H1 (cell line): ENCODE results near the gene CSE1L. TPM values are rescaled to one million over a fixed set of nuclear protein-coding genes. Genes with fewer than 3 reads are reported as not detected.

Experiments
- CTCF ChIA-PET: fragments of 300-600 bp; sonication (Branson Sonifier 250); formaldehyde crosslinking; loops from one replicate; lab custom pipeline; 2021; ENCODE audit not compliant: partially characterized antibody; lab: Charles Lee
- POLR2A ChIA-PET: fragments of 300-600 bp; sonication (Branson Sonifier 250); formaldehyde crosslinking; loops from one replicate; lab custom pipeline; 2021; ENCODE audit warnings: inconsistent platforms; ENCODE audit not compliant: partially characterized antibody; lab: Charles Lee
- DNase-seq, 2 experiments: peaks; one replicate each; pipeline versions ENCODE4 v3.0.0 to v3.0.0-alpha.2; 2010 to 2022; ENCODE audit warnings: low spot score in 2 of 2, low read depth in 1 of 2, mixed read lengths in 1 of 2
- FAIRE-seq: peaks from 2 replicates; lab custom pipeline; 2011; peaks lifted over from hg19 to GRCh38; lab: Jason Lieb, UNC
- H2AFZ ChIP-seq: 2 replicates; pipeline ENCODE4 v1.8.1; 2012; ENCODE audit warnings: low read length, inconsistent platforms
- H2AK5ac ChIP-seq: 2 replicates; pipeline ENCODE4 v1.6.1; 2013; ENCODE audit warnings: low read depth, low read length
- H2BK120ac ChIP-seq: replicated peaks from 2 replicates; pipeline ENCODE3; 2013; ENCODE audit warnings: low read depth, low read length, inconsistent platforms
- H2BK12ac ChIP-seq: 2 replicates; pipeline ENCODE4 v1.6.1; 2013; ENCODE audit warnings: low read depth, low read length
- H2BK15ac ChIP-seq: 2 replicates; pipeline ENCODE4 v1.6.1; 2013; ENCODE audit warnings: low read length
- H2BK20ac ChIP-seq: 2 replicates; pipeline ENCODE4 v1.6.1; 2013; ENCODE audit warnings: low read length
- H2BK5ac ChIP-seq: 2 replicates; pipeline ENCODE4 v1.6.1; 2013; ENCODE audit warnings: low read depth, low read length
- H3K14ac ChIP-seq: 2 replicates; pipeline ENCODE4 v1.6.1; 2013; ENCODE audit warnings: inconsistent platforms; ENCODE audit not compliant: insufficient read length
- H3K18ac ChIP-seq: 2 replicates; pipeline ENCODE4 v1.6.1; 2013; ENCODE audit warnings: low read length; ENCODE audit errors: extremely low read depth
- H3K23ac ChIP-seq: 2 replicates; pipeline ENCODE4 v1.6.1; 2013; ENCODE audit warnings: inconsistent platforms; ENCODE audit not compliant: insufficient read length
- H3K23me2 ChIP-seq: 2 replicates; pipeline ENCODE4 v1.6.1; 2013; ENCODE audit warnings: low read depth, low read length
- H3K27ac ChIP-seq: 2 replicates; pipeline ENCODE4 v1.6.1; 2011; ENCODE audit warnings: low read depth, low read length, inconsistent platforms
- H3K27me3 ChIP-seq, 4 experiments: replicated peaks in 1 of 4; 1 replicate in 1 of 4; 2 replicates in 3 of 4; pipeline versions ENCODE4 v1.6.1 to v1.8.1; 2011 to 2013; ENCODE audit warnings: low read length in 3 of 4, mild to moderate bottlenecking in 3 of 4, inconsistent platforms in 2 of 4, mixed read lengths in 2 of 4, moderate library complexity in 1 of 4; ENCODE audit not compliant: control insufficient read depth in 3 of 4, insufficient read depth in 3 of 4; ENCODE audit errors: extremely low read depth in 1 of 4
- H3K36me3 ChIP-seq, 4 experiments: 2 replicates each; pipeline versions ENCODE4 v1.6.1 to v1.8.1; 2011 to 2013; ENCODE audit warnings: mild to moderate bottlenecking in 4 of 4, low read length in 3 of 4, moderate library complexity in 2 of 4, control low read depth in 1 of 4, inconsistent platforms in 1 of 4; ENCODE audit not compliant: insufficient read depth in 4 of 4, control insufficient read depth in 2 of 4
- H3K4ac ChIP-seq: replicated peaks from 2 replicates; pipeline ENCODE3; 2013; ENCODE audit warnings: low read length, low read depth, mixed read lengths, inconsistent platforms; ENCODE audit not compliant: insufficient read length
- H3K4me1 ChIP-seq, 4 experiments: replicated peaks in 1 of 4; 1 replicate in 1 of 4; 2 replicates in 3 of 4; pipeline versions ENCODE4 v1.6.1 to v1.8.1; 2011 to 2013; ENCODE audit warnings: low read length in 3 of 4, inconsistent platforms in 2 of 4, mixed read lengths in 1 of 4; ENCODE audit not compliant: insufficient read depth in 4 of 4, control insufficient read depth in 3 of 4
- H3K4me2 ChIP-seq, 2 experiments: 2 replicates each; pipeline versions ENCODE4 v1.6.1 to v1.8.1; 2011 to 2013; ENCODE audit warnings: low read depth in 2 of 2, low read length in 2 of 2, control low read depth in 1 of 2, inconsistent platforms in 1 of 2, mild to moderate bottlenecking in 1 of 2; ENCODE audit not compliant: insufficient read depth in 1 of 2
- H3K4me3 ChIP-seq, 4 experiments: fragments of 200-600, 300-600 bp in 1 of 4; sonication (generic), shearing (Covaris generic), sonication (Bioruptor Twin) in 1 of 4; 2 replicates each; pipeline versions ENCODE4 v1.5.1 to v1.8.1; 2011 to 2016; ENCODE audit warnings: low read length in 4 of 4, low read depth in 3 of 4, control low read depth in 2 of 4, inconsistent platforms in 2 of 4, mild to moderate bottlenecking in 2 of 4, mixed read lengths in 1 of 4, moderate library complexity in 1 of 4; ENCODE audit not compliant: insufficient read depth in 2 of 4; ENCODE audit errors: extremely low read depth in 1 of 4
- H3K56ac ChIP-seq: replicated peaks from 2 replicates; pipeline ENCODE3; 2013; ENCODE audit warnings: low read depth, mild to moderate bottlenecking, mixed read lengths, low read length, inconsistent platforms; ENCODE audit not compliant: insufficient read length
- H3K79me1 ChIP-seq: 2 replicates; pipeline ENCODE4 v1.6.1; 2013; ENCODE audit warnings: low read depth, low read length, control low read depth
- H3K79me2 ChIP-seq, 2 experiments: 2 replicates each; pipeline versions ENCODE4 v1.6.1 to v1.8.1; 2012 to 2013; ENCODE audit warnings: low read length in 2 of 2, mild to moderate bottlenecking in 2 of 2, inconsistent platforms in 1 of 2; ENCODE audit not compliant: insufficient read depth in 2 of 2, control insufficient read depth in 1 of 2
- H3K9ac ChIP-seq, 4 experiments: replicated peaks in 1 of 4; 1 replicate in 1 of 4; 2 replicates in 3 of 4; pipeline versions ENCODE4 v1.6.1 to v1.8.1; 2011 to 2013; ENCODE audit warnings: low read depth in 3 of 4, low read length in 3 of 4, control low read depth in 2 of 4, mild to moderate bottlenecking in 2 of 4, moderate library complexity in 2 of 4, inconsistent platforms in 1 of 4; ENCODE audit errors: extremely low read depth in 1 of 4
- H3K9me3 ChIP-seq, 2 experiments: 2 replicates each; pipeline versions ENCODE4 v1.6.1 to v1.8.1; 2012 to 2013; ENCODE audit warnings: mild to moderate bottlenecking in 2 of 2, moderate library complexity in 2 of 2, control low read depth in 1 of 2, inconsistent platforms in 1 of 2, low read depth in 1 of 2, low read length in 1 of 2, mixed read lengths in 1 of 2; ENCODE audit not compliant: insufficient read depth in 2 of 2
- H4K20me1 ChIP-seq, 2 experiments: replicated peaks in 1 of 2; 2 replicates each; pipeline versions ENCODE3 to v1.8.1; 2011 to 2013; ENCODE audit warnings: inconsistent platforms in 2 of 2, low read length in 2 of 2, mild to moderate bottlenecking in 1 of 2; ENCODE audit not compliant: insufficient read depth in 2 of 2, control insufficient read depth in 1 of 2
- H4K5ac ChIP-seq: 2 replicates; pipeline ENCODE4 v1.6.1; 2013; ENCODE audit warnings: low read length, low read depth, mixed read lengths, inconsistent platforms; ENCODE audit not compliant: insufficient read length
- H4K8ac ChIP-seq: 2 replicates; pipeline ENCODE4 v1.8.0; 2013; ENCODE audit warnings: mild to moderate bottlenecking, moderate library complexity, low read length, inconsistent platforms; ENCODE audit not compliant: insufficient read depth; ENCODE audit errors: extremely low read depth
- H4K91ac ChIP-seq: replicated peaks from 2 replicates; pipeline ENCODE3; 2013; ENCODE audit warnings: low read length, mixed read lengths, inconsistent platforms; ENCODE audit not compliant: insufficient read length
- BACH1 ChIP-seq: IDR thresholded peaks from 2 replicates; pipeline ENCODE4 v1.6.1; 2012; ENCODE audit warnings: low read length, improper control_type of control experiment
- CBX5 ChIP-seq: fragments of 300-800, 300-1000 bp; sonication (generic); IDR thresholded peaks from 2 replicates; pipeline ENCODE4 v1.7.1; 2016; ENCODE audit warnings: antibody characterized with exemption, low read length, low read depth
- EP300 ChIP-seq, 2 experiments: IDR thresholded peaks; 1 replicate in 1 of 2; 2 replicates in 1 of 2; pipeline ENCODE4 v1.6.1; 2011 to 2012; ENCODE audit warnings: low read depth in 2 of 2, low read length in 2 of 2, mild to moderate bottlenecking in 2 of 2, borderline replicate concordance in 1 of 2, inconsistent platforms in 1 of 2, moderate library complexity in 1 of 2
- EZH2 ChIP-seq: fragments of 200-600 bp; sonication (generic); IDR thresholded peaks from 2 replicates; pipeline ENCODE4 v1.7.1; 2012; ENCODE audit warnings: low read depth, mild to moderate bottlenecking, moderate library complexity, low read length, inconsistent platforms; ENCODE audit not compliant: severe bottlenecking
- MAFK ChIP-seq: IDR thresholded peaks from 2 replicates; pipeline ENCODE4 v1.6.1; 2012; ENCODE audit warnings: low read depth, mild to moderate bottlenecking, improper control_type of control experiment, low read length
- MAX ChIP-seq: IDR thresholded peaks from 2 replicates; pipeline ENCODE4 v1.6.1; 2012; ENCODE audit warnings: inconsistent platforms
- SP1 ChIP-seq: IDR thresholded peaks from 2 replicates; pipeline ENCODE4 v1.6.1; 2011; ENCODE audit warnings: low read depth, low read length
- WGBS, 2 experiments: shearing (Covaris generic) in 1 of 2; methylation state at CpG; one replicate each; pipeline versions ENCODE4 v1.1.6 to v1.1.7; 2013 to 2015; ENCODE audit warnings: low lambda C conversion rate in 2 of 2, mixed read lengths in 2 of 2, inconsistent platforms in 1 of 2, low coverage in 1 of 2, missing lambda C conversion rate in 1 of 2; ENCODE audit not compliant: insufficient replicate concordance in 2 of 2, insufficient coverage in 1 of 2, insufficient read length in 1 of 2; ENCODE audit errors: extremely low coverage in 1 of 2, missing lambda C conversion rate in 1 of 2; 5-methylcytosine and 5-hydroxymethylcytosine counted together
- polyA plus RNA-seq, 7 experiments: library from polyadenylated mRNA; depleted of rRNA in 3 of 7; stranded (reverse) in 5 of 7; unstranded in 2 of 7; fragments of >200 nt in 5 of 7; fragments of 200-250 nt in 2 of 7; gene quantifications; 1 replicate in 5 of 7; 2 replicates in 1 of 7; 4 replicates in 1 of 7; pipeline versions ENCODE4 v1.2.1 to v1.2.3, GENCODE V29; 2011 to 2013; ENCODE audit warnings: missing spikeins in 2 of 7, mixed read lengths in 2 of 7
- total RNA-seq: library from RNA; stranded (reverse); fragmentation: NEBNext Ultra II Directional; extraction: Animal tissue kit (Norgen Biotek cat#: 25700); gene quantifications from 2 replicates; pipeline ENCODE4 v1.2.1, GENCODE V29; 2021

The CSE1L gene
- total and polyA plus RNA-seq, 2 of the 8 experiments (the other 6 are each of a cell fraction or from before 2014, with no cell fraction given) = 94.1 to 269 TPM

DNA sequence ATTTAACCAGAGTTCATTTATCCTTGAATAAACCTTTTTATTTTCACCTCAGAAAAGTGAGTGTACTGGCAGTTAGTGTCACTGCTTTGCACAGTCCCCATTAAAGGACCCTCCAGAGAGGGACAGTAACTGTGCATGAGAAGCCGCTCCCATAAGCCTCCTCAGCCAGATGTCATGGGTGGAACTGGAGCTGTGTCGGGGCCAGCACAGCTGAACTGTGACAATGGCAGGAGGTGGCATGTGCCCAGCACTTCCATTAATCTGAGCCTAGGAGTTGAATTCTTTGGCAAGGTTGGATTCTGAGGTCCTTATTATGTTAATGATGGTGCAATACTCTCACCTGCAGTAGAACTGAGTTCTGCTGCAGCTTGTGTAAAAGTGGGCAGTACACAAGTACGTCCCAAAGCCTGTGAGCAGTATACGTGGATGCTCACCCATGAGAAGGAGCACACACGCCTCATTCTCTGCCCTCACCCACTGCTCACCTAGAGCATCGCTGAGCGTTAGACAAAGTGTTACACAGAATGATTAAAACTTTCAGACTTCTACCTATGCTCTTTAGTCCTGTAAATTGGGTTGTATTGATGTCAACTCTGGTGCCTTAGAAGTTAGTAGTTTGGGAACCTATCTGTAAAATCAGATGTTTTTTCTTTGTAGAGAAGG lies 11.9 kb upstream of the CSE1L start:
- no peak overlapping the region for H2BK20ac ChIP-seq
- no peak overlapping the region for H3K4me3 ChIP-seq
- no peaks in the 10 kb centered on the region for H3K79me2 ChIP-seq
- 87% methylated on average over 7 of the region's 7 CpGs; no CpG with 5 or more reads in 1 of the 2 experiments for WGBS, 2 experiments
- FAIRE-seq = no peak
- no peak overlapping the region for H2BK12ac ChIP-seq
- H4K5ac ChIP-seq = no peak overlapping the region
- H2BK5ac ChIP-seq = no peak overlapping the region
- no peak overlapping the region for H2AK5ac ChIP-seq
- H3K36me3 ChIP-seq = peaks cover 2 to 14% (median 12%) of the 10 kb centered on the region in 4 experiments; a peak in 5 of 8 replicates
- H3K23me2 ChIP-seq = no peaks in the 10 kb centered on the region
- no peak overlapping the region for H3K56ac ChIP-seq
- H3K4me1 ChIP-seq = peaks cover 0 to 4% (median 0%) of the 10 kb centered on the region in 4 experiments; a peak in 1 of 7 replicates
- no peak overlapping the region for H3K27ac ChIP-seq
- TF ChIP-seq EZH2 (no peak), MAX (no peak), EP300 (IDR thresholded peaks at IDR 0.05; ENCODE audit: borderline replicate concordance in 1 of 2, low read depth in 2 of 2, low read length in 2 of 2) (no peak), BACH1 (no peak), MAFK (no peak), SP1 (no peak), CBX5 (no peak)
- peaks cover 0 to 2% of the 10 kb centered on the region in 2 experiments for H4K20me1 ChIP-seq
- no peak for DNase-seq
- H3K4ac ChIP-seq = no peak overlapping the region
- no peak overlapping the region; a peak in 1 of 7 replicates for H3K9ac ChIP-seq
- no peak overlapping the region for H4K8ac ChIP-seq
- H3K27me3 ChIP-seq = no peaks in the 10 kb centered on the region
- H3K4me2 ChIP-seq = no peak overlapping the region
- H3K9me3 ChIP-seq = no peaks in the 10 kb centered on the region
- no peak overlapping the region for H2BK120ac ChIP-seq
- POLR2A ChIA-PET = interaction anchor here (2.4 kb wide), 1 partner anchor 12 kb away, joined by 19 read pairs; the partner anchor contains the start of gene CSE1L
- H3K14ac ChIP-seq = no peak overlapping the region
- CTCF ChIA-PET = no interaction called here
- no peaks in the 10 kb centered on the region for H3K79me1 ChIP-seq
- no peak overlapping the region for H4K91ac ChIP-seq
- H3K23ac ChIP-seq = no peak overlapping the region
- H2BK15ac ChIP-seq = no peak overlapping the region
- H2AFZ ChIP-seq = no peak overlapping the region
- H3K18ac ChIP-seq = no peak overlapping the region
